ENCODE measurements around the gene AKAP12.

The AKAP12 gene

DNA sequence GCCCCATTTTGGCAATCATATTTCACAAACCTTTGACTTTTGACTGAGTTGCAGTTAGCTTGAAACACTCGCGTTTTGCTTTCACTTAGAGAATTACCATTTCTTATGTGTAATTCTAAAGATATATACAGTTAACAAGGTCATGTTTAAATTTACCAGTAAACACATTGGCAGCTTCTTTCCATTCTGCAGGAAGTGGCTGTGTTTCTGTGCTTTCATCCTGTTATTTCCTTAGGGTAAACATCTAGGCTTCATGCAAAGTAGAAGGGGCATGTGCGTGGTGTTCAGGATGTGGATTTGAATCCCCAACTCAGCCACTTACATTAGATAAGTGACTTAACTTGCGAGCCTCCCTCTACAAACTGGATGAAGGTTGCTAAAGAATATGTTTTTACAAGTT lies 41.1 kb downstream of the AKAP12 start:
- DNase-seq (ENCODE audit: low read depth): no peak

DNA sequence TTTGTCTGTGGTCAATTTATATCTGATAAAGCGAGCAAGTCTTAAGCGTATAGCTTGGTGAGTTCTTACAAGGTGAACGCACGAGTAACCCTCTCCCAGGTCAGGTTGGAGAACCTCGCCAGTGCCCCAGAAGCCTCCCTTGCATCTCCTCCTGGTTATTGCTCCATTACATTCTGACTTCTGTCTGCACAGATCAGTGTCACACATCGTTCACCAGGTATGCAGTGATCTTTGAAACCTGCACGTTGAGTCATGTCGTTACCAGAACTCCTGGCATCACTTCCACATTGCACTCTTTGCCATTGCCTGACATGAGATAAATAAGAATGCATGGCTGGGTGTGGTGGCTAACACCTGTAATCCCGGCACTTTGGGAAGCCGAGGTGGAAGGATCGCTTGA lies 44.2 kb downstream of the AKAP12 start:
- DNase-seq (ENCODE audit: low read depth): no peak

DNA sequence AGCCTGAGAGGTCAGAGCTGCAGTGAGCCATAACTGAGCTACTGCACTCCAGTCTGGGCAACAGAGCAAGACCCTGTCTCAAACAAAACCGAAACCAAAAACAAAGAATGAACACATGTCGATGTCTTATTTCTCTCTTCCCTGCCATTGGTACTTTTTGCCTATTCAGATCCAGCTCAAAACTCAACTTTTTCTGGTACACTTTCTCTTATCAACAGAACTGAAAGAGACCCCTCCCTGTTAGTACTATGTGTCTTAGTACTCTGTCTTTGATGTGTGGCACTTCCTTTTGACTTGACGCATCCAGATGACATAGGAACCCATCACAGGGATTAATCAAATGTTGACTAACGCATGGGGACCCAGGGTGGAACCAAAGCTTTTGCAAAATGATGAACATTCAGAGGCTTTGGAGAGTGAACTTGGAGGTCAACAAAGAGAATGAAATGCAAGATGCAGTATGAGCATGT lies 44.8 kb downstream of the AKAP12 start:
- no peak for DNase-seq (ENCODE audit: low read depth)

DNA sequence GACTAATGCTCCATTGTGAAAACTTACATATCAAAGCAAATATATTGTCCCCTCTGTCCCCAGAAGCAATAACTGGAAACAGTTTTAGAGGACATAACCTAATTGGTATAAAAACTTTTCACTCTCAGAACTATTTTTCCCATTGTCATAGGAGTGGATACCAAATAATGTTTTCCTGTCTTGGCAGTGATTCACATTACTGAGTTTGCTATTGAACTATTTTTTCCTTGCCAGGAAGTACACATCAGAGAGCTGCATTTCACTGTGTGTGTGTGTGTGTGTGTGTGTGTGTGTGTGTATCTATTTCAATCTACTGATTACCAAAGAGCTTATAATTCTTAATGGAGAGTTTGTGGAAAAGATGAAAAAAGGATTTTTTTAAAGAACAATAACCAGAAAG lies 45.4 kb downstream of the AKAP12 start:
- DNase-seq (ENCODE audit: low read depth): no peak

DNA sequence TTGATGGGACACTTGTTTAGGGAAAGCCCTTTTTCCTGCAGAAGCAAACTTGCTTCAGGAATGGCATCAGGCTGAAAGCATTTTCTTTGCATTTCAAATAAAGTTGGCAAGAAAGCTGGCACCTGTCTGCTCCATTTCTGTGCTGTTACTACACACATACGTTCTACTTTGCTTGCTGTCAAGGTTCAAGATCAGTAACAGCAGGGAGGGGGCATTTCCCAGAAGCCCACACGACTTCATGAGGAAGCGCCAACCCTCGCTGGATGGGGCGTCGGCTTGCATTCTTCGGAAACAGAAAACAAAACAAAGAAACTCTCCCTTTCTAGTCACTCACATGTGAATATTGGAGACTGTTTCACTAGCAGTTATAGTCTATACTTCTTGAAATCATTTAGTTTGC lies 46.4 kb downstream of the AKAP12 start:
- DNase-seq (ENCODE audit: low read depth): no peak

DNA sequence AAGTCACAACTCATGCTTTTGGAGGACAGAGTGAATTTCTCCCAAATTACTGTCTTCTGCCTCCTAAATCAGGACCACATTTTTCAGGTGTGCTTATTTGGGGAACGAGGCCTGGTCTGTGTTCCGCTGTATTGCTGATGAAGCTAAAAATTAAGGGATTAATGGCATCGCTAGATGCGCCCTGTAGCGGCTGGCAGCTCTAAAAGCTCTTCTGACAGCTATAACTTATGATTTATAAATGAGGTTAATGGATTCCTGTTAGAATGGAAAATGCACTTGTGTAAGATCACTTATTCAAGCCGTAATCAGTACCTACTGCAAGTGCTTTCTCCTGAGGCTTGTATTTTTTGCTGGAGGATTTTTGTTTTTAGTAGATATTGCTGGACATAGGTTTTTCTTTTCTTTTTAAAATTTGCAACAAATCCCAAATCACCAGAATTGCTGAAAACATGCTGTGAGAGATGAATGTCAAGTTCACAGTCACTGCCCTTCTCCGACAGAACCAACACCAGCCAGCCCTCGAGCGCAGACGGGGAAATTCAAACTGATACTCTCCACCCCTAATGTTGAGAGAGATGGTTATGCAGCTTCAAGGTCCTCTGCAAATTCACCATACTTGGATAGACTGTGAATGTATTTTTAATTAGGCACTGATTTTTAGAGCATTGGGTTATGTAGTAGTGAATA lies 49.1 kb downstream of the AKAP12 start:
- DNase-seq (ENCODE audit: low read depth): no peak

DNA sequence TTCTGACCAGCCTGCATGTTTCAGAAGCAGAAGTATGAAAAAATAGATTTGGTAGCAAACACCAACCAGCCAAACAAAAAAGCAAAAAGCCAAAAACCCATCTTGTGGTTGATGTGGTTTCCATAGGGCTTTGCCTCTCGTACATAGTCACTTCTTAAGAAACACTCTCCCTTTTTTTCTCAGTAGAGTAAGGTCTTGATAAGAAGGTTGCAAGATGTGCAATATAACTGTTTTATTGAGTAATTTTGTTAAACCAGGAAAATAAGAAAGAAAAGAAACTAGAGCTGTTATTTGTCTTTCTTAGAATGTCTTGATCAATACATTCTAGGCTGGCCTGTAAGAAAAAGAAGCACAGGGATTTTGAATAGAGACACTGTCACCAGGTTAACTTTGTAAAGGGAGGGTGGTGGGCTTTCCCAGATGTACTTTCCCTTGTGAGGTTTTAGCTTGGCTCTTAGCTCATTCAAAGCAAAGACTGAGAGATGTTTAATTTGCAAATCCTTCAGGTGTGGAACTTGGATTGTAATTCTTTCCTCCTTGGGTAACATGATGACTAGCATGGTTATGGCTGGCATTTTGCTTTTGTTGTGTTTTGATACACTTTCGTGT lies 49.7 kb downstream of the AKAP12 start:
- DNase-seq (ENCODE audit: low read depth): no peak

DNA sequence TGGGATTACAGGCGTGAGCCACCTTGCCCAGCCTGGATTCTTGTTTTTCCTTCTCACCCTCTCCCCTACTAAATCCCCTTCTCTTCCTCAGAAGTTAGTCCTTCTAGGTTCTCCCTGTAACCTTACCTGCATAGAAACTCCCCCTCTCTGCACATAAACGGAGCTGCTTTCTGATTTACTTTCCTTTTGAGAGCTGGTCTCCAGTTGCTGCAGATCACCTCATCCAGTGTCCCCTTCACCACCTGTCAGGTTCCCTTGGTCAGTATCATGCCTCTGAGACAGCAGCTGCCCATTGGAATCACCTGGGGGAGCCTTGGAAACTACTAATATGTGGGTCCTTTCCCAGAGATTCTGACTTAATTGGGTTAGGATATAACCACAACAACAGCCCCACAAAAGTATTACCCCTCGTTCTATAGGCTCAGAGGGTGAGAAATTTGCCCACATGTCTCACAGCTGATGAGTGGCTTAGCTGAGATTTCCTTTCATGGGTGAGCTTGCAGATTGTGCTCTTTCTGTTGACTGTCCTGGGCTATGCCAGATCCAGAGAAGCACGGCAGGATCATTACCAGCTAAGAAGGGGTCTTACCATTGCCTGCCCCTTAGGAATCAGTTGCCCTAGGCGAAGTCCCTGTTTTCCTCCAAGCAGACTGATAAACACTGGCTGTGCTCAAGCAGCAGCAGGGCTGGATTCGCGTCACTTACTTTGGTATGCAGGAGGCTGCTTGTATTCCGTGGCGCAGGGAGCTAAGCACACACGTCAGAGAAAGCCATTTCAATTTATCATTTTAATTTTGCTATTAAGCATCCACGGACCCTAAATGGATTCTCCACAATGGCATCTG lies 51.3 kb downstream of the AKAP12 start:
- DNase-seq (ENCODE audit: low read depth): no peak

DNA sequence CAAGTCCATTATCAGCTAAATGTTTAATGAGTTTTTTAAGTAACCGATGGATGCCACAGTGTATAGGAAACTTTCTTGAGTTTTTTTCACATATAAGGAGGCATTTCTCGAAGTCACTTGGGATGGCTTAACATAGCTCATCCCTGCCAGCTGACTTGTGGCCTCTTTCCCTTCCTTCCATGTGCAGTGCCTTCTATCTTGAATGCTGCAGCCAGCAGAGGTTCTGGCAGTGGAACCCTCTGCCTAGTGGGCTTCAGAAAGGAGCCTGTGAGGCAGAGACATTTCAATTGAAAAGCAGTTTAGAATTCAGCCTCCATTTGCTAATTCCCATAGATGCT lies 51.9 kb downstream of the AKAP12 start:
- no peak for DNase-seq (ENCODE audit: low read depth)

DNA sequence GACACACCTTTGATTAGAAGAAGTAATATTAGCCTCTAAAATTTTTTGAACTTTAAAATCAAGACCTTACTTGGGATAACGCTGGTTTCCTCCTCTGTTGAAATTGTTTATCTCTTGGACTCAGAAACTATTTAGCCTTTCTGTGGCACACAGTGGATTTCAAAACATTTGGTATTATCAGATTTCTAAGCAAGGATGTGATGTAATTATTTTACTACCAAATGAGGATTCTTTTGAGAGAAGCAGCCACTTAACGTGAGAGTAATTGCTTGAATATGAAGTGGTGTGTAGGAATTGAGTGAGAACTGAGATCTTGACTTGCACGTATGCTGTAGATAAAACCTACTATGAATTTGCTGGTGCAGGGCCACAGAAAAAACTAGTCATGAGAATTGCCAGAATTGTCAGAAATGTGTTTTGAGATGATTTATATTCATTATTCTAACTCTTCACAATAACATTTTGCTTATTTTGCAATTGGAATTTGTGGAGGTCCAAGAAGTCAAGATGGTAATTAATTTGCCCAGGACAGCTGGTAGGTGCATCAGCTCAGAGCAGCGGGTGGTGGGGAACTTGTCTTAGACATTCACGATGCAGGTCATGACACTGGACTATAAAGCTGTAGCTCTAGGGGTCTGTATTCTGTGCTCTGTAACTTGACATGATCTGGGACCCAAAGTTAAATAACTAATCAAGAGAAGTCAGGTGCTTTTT lies 53.4 kb downstream of the AKAP12 start:
- DNase-seq (ENCODE audit: low read depth): no peak

DNA sequence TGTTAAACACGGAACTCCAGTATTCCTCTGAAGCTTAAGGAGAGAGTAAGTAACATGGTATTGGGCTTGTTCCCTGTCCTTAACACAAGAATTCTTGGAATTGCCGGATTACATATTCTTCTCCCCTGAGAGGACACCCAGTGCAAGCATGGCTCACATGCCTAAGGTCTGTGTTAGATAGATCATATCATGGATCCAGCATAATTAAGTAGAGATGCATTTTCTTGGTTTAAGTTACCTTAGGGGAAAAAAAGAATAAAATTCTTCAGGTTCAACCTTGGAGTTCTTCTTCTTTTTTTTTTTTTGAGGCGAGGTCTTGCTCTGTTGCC lies 53.9 kb downstream of the AKAP12 start:
- DNase-seq (ENCODE audit: low read depth): no peak

DNA sequence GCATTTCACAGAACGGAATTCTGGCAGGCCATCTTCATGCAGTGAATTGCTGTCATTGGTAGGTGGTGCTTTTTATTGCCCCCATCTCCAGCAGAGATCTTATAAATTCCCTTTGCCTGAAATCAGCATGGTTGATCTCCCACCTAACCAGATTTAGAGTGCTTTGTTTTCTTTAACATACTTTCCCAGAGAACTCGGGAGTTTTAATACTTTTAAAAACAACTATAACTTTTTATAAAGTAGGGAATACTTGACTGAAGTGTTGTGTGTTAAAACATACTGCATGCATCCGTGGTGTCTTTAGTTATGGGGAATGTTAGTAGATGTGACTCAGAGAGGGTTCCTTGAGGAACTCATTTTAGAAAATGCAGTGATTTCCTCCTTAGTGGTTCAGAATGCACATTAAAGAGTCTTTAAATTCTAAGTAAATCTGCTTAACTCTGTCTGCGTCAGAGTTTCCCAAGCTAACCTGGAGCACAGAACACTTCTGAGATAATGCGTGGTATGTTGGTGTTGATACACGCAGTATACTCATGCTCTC lies 54.9 kb downstream of the AKAP12 start:
- no peak for DNase-seq (ENCODE audit: low read depth)

DNA sequence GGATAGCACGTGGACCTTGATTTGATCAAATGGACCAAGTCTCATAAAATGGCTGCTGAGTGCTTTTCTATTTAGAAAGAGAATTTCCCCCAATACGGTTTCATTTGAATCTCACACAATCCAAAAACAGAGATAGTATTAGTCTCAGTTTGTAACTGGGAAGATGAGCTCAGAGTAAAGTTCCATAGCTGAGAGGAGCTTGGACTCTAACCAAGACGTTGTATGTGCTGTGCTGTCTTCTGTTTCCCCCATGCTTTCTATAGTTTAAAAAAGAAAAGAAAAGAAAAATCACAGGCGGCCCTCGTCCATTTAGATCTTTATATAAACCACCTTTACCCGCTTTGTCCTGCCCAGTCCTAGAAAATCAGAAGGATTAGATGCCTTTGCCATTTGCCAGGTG lies 58.1 kb downstream of the AKAP12 start:
- no peak for DNase-seq (ENCODE audit: low read depth)

DNA sequence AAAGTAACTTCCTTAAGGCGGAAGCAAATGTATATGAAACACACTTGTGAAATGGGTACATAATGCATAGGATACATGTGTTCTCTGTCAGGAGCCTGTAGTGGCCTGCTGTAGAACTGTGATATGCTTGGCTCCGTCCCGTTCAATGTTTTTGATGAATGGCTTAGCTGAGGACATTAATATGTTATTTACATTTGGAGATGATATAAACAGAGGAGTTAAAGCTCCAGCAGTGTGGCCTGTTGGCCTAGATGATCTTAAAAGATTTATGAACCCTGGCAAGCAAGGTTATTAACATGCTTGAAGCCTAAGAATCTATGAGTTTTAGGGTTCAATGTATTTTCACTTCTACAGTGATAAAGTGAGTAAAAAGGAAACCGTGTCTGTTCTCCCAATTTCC lies 59.2 kb downstream of the AKAP12 start:
- DNase-seq (ENCODE audit: low read depth): no peak

DNA sequence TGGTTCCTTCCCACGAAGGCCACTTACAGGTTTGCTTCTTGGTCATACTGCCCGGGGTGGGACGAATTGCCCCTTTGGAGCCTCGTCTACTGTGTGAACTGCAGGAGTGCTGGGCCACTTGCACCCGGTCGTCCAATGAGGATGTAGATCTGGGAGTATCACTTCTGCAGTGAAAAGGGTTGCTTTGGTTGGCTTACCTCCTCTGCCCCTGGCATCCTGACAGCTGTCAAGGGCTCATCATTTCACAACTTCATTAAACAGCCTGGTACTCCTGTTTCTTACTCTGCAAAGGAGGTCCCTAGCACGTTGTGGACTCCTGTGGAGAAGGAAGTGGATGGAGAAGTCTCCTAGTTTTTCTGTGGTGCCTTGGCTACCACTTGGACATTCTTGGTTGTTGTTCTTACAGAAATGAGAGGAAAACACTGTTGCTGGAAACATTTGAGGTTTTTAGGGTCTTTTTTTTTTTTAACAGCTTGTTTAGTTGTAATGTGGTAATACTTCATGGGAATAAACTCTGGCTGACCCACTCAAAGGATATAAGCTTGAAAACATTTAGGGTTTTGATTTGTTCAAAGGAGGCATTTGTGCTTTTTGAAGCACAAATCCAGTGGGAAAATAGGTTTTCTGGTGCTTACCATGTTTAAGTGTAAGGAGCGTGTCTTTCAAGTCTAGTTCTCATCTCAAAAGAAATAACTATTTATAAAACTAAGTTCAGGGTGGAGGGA lies 60.7 kb downstream of the AKAP12 start:
- no peak for DNase-seq (ENCODE audit: low read depth)

DNA sequence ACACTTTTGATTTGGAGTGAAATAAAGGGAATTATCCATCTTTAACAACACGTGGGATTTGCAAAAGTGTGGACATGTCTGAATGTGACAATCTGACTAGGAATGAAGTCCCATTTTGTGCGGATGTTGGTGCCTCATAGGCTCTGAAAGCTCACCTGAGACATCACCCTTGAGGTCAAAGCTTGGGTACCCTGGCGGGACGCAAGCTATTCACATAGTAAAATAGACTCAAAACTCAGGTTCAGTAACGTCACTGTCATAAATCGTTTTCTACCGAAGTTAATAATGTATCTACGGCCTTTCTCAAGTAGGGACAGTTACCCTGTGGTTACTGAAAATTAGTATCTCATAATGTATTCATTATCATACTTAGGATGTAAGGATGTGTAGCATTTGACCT lies 61.8 kb downstream of the AKAP12 start:
- no peak for DNase-seq (ENCODE audit: low read depth)

DNA sequence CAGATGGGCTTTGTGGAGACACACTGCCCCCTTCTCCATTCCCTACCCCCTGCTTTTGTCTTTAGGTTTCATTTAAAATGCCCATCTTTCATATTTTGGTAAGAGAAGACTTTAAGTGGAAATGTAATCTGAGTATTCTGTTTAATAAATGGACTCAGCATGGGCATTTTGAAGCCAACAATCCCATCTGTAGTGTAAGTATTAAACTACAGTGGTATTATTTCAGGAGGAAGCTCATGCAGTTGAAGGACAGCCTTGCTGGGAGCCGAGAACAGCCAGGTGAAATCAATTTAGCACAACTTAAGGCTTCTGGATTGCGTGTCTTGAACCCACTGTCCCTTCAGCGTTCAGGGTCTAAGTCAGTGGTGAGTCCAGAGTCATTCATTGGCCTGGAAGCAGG lies 63.5 kb downstream of the AKAP12 start:
- no peak for DNase-seq (ENCODE audit: low read depth)

DNA sequence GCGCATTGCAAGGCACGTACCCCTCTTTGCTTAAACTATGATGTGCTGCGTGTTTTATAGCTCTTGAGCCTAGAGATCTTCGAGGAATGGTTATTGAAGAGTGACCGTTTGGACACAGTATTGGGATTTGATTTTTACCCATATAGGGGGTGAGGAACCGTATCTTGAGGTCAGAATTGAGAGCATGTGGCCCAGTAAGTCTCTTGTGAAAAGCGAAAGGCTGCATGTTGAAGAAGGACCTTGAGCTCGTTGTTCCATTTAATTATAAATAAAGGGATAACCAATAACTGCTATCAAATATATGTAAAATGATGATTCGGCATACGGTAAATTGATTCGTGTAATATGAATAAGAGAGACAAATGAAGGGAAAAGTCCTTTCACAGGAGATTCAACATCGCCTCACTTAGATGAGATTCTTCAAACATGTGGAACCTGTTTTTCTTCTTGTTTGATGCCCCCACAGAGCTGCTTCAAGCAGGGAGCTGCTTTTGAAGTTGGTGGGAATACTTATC lies 66.6 kb downstream of the AKAP12 start:
- DNase-seq (ENCODE audit: low read depth): no peak

DNA sequence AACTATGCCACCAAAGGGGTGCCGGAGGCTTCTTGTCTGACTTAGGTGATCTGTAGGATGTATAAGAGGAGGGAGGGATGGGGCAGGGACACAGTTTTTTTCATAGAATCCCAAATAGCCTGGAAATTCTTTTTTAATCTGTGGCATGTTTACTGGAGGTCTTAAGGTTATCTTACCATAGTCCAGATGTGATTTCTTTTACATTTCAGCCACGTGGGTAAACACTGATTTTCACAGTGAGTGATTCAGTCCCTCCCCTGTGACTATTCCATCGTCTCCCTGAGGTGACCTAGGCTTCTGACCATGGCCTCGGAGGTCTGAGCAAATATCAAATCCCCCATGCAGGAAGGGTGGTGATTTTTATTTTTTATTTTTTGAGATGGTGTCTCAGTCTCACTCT lies 67.7 kb downstream of the AKAP12 start:
- DNase-seq (ENCODE audit: low read depth): no peak

DNA sequence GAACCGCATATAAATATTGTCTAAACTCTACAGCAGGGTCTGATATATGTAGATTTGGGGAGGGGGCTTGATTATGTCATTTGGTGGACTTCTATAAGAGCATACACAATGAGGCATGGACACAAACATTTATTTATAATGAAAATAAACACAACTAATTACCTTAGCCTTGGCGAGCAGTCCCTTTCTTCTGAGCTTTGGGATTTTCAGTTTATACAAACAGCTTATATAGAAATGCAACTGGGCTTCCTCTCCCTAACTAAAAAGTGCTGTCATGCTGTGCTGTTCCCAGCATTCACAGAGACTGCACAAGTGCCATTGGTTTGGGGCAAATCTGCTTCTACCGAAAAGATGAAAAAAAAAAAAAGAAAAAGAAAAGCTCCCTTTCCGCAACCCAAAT lies 69.9 kb downstream of the AKAP12 start:
- DNase-seq (ENCODE audit: low read depth): no peak

DNA sequence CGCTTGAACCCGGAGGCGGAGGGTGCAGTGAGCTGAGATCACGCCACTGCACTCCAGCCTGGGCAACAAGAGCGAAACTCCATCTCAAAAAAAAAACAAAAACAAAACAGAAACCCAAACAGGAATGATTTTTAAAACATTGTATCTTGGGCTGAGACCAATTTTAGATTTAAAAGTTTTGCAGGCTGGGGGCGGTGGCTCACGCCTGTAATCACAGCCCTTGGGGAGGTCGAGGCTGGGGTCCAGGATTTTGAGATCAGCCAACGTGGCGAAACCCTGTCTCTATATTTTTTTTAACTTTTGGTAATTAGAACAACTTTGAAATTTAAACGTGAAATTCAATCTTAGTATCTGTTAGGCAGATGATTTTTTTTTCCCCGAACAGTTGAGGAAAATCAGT lies 70.5 kb downstream of the AKAP12 start:
- no peak for DNase-seq (ENCODE audit: low read depth)
